Measurements from ENCODE around the gene CHRNB2. TPM values are rescaled to one million over a fixed set of nuclear protein-coding genes. Genes with fewer than 3 reads are reported as not detected.
A peak's percentile ranks its signal among the peaks of the same experiment; 100 is the strongest.

CHRNB2 gene
- total and polyA plus RNA-seq, 9 of the 15 experiments (the other 6 are each of a cell fraction or from before 2014, with no cell fraction given), result 0.01 TPM; not detected in 8

DNA sequence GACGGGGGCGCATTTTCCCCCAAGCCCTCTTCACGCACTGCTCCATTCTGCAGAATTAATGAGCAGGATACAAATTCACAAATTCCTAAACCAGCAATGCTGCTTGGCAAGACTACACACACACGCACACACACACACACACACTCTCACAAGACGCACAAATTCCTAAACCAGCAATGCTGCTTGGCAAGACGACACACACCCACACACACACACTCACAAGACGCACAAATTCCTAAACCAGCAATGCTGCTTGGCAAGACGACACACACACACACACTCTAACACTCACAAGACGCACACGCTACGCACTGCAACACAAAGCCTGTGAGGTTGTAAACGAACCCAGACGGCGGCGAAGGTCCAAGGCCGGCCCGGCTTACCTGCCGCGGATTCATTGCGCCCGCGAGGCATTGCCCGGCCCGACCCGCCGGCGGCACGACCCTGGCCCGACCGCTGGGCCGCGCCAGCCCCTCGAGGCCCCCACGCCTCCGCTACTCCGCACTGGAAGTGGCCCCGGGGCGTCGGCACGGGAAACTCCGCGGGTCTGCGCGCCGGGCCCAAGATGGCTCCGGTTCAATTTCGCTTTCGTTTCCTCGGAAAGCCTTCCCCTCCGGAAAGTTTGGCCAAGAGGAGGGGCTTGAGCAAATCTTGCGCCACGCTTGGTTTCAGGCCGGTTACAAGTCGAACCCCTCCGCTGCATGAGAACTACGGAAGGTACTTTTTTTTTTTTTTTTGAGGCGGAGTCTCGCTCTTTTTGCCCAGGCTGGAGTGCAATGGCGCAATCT lies 40.2 kb downstream of the CHRNB2 start, which contains the start of gene ADAR (continued):
- TF ChIP-seq MNT (conservative IDR thresholded peaks at IDR 0.05), result peak; percentile 14 to 33; a peak in 2 of 4 replicates
- TF ChIP-seq, protein P1, sequence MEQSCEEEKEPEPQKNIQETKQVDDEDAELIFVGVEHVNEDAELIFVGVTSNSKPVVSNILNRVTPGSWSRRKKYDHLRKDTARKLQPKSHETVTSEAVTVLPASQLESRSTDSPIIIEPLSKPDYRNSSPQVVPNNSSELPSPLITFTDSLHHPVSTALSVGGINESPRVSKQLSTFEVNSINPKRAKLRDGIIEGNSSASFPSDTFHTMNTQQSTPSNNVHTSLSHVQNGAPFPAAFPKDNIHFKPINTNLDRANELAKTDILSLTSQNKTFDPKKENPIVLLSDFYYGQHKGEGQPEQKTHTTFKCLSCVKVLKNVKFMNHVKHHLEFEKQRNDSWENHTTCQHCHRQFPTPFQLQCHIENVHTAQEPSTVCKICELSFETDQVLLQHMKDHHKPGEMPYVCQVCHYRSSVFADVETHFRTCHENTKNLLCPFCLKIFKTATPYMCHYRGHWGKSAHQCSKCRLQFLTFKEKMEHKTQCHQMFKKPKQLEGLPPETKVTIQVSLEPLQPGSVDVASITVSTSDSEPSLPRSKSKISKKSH (CRISPR knock-in tag; IDR thresholded peaks at IDR 0.05), result no peak
- no peak for TF ChIP-seq ATF1 (CRISPR knock-in tag; IDR thresholded peaks at IDR 0.05)
- TF ChIP-seq ATF1 (tag; IDR thresholded peaks at IDR 0.05), result peak; percentile 57
- no peak for TF ChIP-seq DACH1 (IDR thresholded peaks at IDR 0.05; ENCODE audit: partially characterized antibody)
- peak; percentile 73; the same call in 1 of the 2 replicates for TF ChIP-seq ZNF282 (CRISPR knock-in tag; IDR thresholded peaks at IDR 0.05)
- TF ChIP-seq TOE1 (IDR thresholded peaks at IDR 0.05; ENCODE audit: borderline replicate concordance), result no peak
- TF ChIP-seq TOE1 (CRISPR knock-in tag; IDR thresholded peaks at IDR 0.05; ENCODE audit: borderline replicate concordance, low read depth), result no peak
- TF ChIP-seq CBX3 (IDR thresholded peaks at IDR 0.05; ENCODE audit: borderline replicate concordance in 1 of 2, low read length in 2 of 2), result 0 out of 3 replicates have a peak, but pooled peaks of 1 of the 2 experiments have one; percentile 30
- no peak; the same call in 1 of the 2 replicates for TF ChIP-seq ESRRA (IDR thresholded peaks at IDR 0.05; ENCODE audit: borderline replicate concordance, low read depth)
- TF ChIP-seq HLTF (IDR thresholded peaks at IDR 0.05), result peak; percentile 83; the same call in 1 of the 2 replicates
- TF ChIP-seq HNRNPL (IDR thresholded peaks at IDR 0.05; ENCODE audit: low read depth, low read length), result no peak
- no peak for TF ChIP-seq ZNF584 (CRISPR knock-in tag; IDR thresholded peaks at IDR 0.05; ENCODE audit: low read depth)
- no peak for TF ChIP-seq ZNF764 (CRISPR knock-in tag; IDR thresholded peaks at IDR 0.05; ENCODE audit: low read depth)
- TF ChIP-seq RREB1 (CRISPR knock-in tag; IDR thresholded peaks at IDR 0.05), result no peak
- TF ChIP-seq ESRRB (CRISPR knock-in tag; IDR thresholded peaks at IDR 0.05; ENCODE audit: borderline replicate concordance), result no peak
- TF ChIP-seq ZBTB1 (CRISPR knock-in tag; IDR thresholded peaks at IDR 0.05; ENCODE audit: borderline replicate concordance, low read depth), result no peak
